ENCODE results near the gene ARHGAP32.

DNA sequence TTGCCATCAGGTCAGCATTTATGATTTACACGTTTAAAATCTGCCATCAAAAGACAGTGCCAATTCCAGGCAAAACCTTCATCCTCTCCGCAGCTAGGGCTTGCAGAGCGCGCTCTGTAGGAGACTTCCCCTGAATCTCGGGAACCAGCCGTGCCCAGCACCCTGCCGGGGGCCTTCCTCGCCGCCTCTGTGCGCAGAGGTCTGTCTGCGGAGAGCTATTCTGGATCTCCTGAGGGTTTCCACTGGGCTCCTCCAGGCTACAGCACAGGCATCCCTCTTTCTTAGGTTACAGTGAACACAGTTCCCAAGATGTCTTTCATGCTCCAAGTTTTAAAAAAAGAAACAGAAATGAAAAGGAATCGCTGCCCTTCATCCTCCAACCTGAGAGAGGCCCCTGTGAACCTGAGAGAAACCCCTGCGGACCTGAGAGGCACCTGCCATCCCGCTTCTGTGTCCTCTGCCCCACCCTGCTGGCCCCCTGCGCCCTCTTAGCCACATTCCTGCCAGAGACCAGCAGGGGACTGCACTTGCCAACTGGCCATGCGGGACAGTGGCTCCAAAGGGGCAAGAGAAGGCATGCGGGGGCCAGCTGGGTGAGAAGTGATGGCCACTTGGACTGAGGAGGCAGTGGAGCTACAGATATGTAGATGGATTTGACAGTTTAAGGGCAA is 265.6 kb downstream of the ARHGAP32 start:
- TF ChIP-seq, protein P1, sequence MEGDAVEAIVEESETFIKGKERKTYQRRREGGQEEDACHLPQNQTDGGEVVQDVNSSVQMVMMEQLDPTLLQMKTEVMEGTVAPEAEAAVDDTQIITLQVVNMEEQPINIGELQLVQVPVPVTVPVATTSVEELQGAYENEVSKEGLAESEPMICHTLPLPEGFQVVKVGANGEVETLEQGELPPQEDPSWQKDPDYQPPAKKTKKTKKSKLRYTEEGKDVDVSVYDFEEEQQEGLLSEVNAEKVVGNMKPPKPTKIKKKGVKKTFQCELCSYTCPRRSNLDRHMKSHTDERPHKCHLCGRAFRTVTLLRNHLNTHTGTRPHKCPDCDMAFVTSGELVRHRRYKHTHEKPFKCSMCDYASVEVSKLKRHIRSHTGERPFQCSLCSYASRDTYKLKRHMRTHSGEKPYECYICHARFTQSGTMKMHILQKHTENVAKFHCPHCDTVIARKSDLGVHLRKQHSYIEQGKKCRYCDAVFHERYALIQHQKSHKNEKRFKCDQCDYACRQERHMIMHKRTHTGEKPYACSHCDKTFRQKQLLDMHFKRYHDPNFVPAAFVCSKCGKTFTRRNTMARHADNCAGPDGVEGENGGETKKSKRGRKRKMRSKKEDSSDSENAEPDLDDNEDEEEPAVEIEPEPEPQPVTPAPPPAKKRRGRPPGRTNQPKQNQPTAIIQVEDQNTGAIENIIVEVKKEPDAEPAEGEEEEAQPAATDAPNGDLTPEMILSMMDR (conservative IDR thresholded peaks at IDR 0.05 in 1 of 2, IDR thresholded peaks at IDR 0.05 in 1 of 2; ENCODE audit: low read depth in 1 of 2, low read length in 2 of 2), result no peak
- TF ChIP-seq EZH2 (IDR thresholded peaks at IDR 0.05; ENCODE audit: low read length, missing control alignments), result no peak

All from fibroblast of lung (primary cell).